Body of pancreas (tissue), 4 donors: ENCODE measurements around the gene UGT1A4. TPM values are rescaled to one million over a fixed set of nuclear protein-coding genes. Genes with fewer than 3 reads are reported as not detected.

ENCODE experiments used
- ATAC-seq: fragments of 150-250 bp; one replicate; pipeline ENCODE4 v1.9.1; 2016
- DNase-seq, 4 donors: peaks; one replicate each; pipeline ENCODE4 v3.0.0-alpha.2; 2019
- H3K27ac ChIP-seq, 4 donors: fragments of 200-600 bp; sonication (generic); 1 replicate in 3 of 4; 2 replicates in 1 of 4; pipeline versions ENCODE4 v1.5.1 to v1.6.1; 2016 to 2019; ENCODE audit warnings: mild to moderate bottlenecking in 1 of 4, mixed read lengths in 1 of 4, moderate library complexity in 1 of 4
- H3K27me3 ChIP-seq, 2 donors: fragments of 200-600 bp; sonication (generic); one replicate each; pipeline ENCODE4 v1.6.0; 2016; ENCODE audit warnings: mild to moderate bottlenecking in 1 of 2
- H3K36me3 ChIP-seq, 2 donors: fragments of 200-600 bp; sonication (generic); replicated peaks in 1 of 2; 2 replicates each; pipeline ENCODE4 v1.5.1; 2016; ENCODE audit warnings: low read depth in 2 of 2; ENCODE audit not compliant: insufficient read depth in 1 of 2
- H3K4me1 ChIP-seq: fragments of 200-600 bp; sonication (generic); one replicate; pipeline ENCODE4 v1.6.0; 2016
- H3K4me3 ChIP-seq, 2 donors: fragments of 200-600 bp; sonication (generic); 1 replicate in 1 of 2; 2 replicates in 1 of 2; pipeline ENCODE4 v1.5.1; 2016 to 2019
- H3K9me3 ChIP-seq, 3 donors: fragments of 200-600 bp; sonication (generic); 1 replicate in 2 of 3; 2 replicates in 1 of 3; pipeline ENCODE4 v1.5.1; 2016
- CTCF ChIP-seq, 7 experiments: fragments of 450-650 bp in 4 of 7; fragments of 200-600 bp in 3 of 7; sonication (generic) in 3 of 7; IDR thresholded peaks; one replicate each; pipeline ENCODE4 v1.5.1; 2016 to 2019; ENCODE audit warnings: antibody characterized with exemption in 7 of 7
- POLR2A ChIP-seq, 3 donors: fragments of 450-650 bp; IDR thresholded peaks; one replicate each; pipeline ENCODE4 v1.6.1; 2016; ENCODE audit warnings: antibody characterized with exemption in 3 of 3, mild to moderate bottlenecking in 2 of 3
- WGBS, 2 donors: methylation state at CpG; one replicate each; pipeline ENCODE4 v1.1.5; 2017; 5-methylcytosine and 5-hydroxymethylcytosine counted together
- intact Hi-C: fragments of 100-400 bp; cut with DNase I; formaldehyde crosslinking; loops from one replicate; pipeline ENCODE4 v1.15.1; 2023
- total RNA-seq, 2 donors: library from RNA; depleted of rRNA; stranded (reverse); fragments of >200 nt; gene quantifications; one replicate each; pipeline ENCODE4 v1.1.0, GENCODE V29; 2016

The UGT1A4 gene
- 1 to 10 TPM in 1 of 2 donors, not detected in 1; 3.3 TPM for total RNA-seq

- no peak within 1 kb of the TSS for H3K27ac ChIP-seq
- no peaks in the 10 kb centered on the region for H3K4me1 ChIP-seq
- TF ChIP-seq POLR2A (IDR thresholded peaks at IDR 0.05) (no peak), CTCF (IDR thresholded peaks at IDR 0.05) (no peak)
- no peaks in the 10 kb centered on the region for H3K9me3 ChIP-seq
- DNase-seq (no peak), ATAC-seq (no peak)
- intact Hi-C loops, result no loop called here
- H3K36me3 ChIP-seq, result no peaks in the 10 kb centered on the region
- 62 to 69% methylated on average over 4 to 7 of the region's 7 CpGs for WGBS, 2 donors
- H3K4me3 ChIP-seq, result no peak within 1 kb of the TSS
- no peaks in the 10 kb centered on the region for H3K27me3 ChIP-seq
Observed at GRCh38 chr2:233718552-233718951, at the start of gene UGT1A4. UGT1A4 (plus strand) TSS chr2:233718736; CDS start chr2:233718821, 85 bp downstream.

GRCh38 chr2:233671290-233672161, 47.0 kb upstream of the UGT1A4 start, which contains the start of gene UGT1A9:
UGT1A9 (plus strand) TSS chr2:233671898; CDS start chr2:233671935, 37 bp downstream.
- WGBS, 2 donors, result 67 to 82% methylated on average over 5 of the region's 5 CpGs
- intact Hi-C loops, result no loop called here
- no peaks in the 10 kb centered on the region for H3K4me1 ChIP-seq
- H3K27me3 ChIP-seq, result no peaks in the 10 kb centered on the region
- H3K27ac ChIP-seq, result no peak within 1 kb of the TSS
- no peaks in the 10 kb centered on the region for H3K36me3 ChIP-seq
- TF ChIP-seq POLR2A (IDR thresholded peaks at IDR 0.05) (no peak), CTCF (IDR thresholded peaks at IDR 0.05) (no peak)
- no peak for ATAC-seq
- no peaks in the 10 kb centered on the region for H3K9me3 ChIP-seq
- no peak within 1 kb of the TSS for H3K4me3 ChIP-seq
- DNase-seq, result no peak

GRCh38 chr2:233672886-233673285, 45.6 kb upstream of the UGT1A4 start:
- intact Hi-C loops, result no loop called here
- 68 to 90% methylated on average over 3 of the region's 3 CpGs for WGBS, 2 donors
- DNase-seq, result no peak
- H3K4me1 ChIP-seq, result no peaks in the 10 kb centered on the region
- no peak overlapping the region for H3K4me3 ChIP-seq
- TF ChIP-seq CTCF (IDR thresholded peaks at IDR 0.05) (no peak), POLR2A (IDR thresholded peaks at IDR 0.05) (no peak)
- no peaks in the 10 kb centered on the region for H3K27me3 ChIP-seq
- H3K27ac ChIP-seq, result no peak overlapping the region
- no peaks in the 10 kb centered on the region for H3K9me3 ChIP-seq
- no peaks in the 10 kb centered on the region for H3K36me3 ChIP-seq
- ATAC-seq, result no peak

- TF ChIP-seq POLR2A (IDR thresholded peaks at IDR 0.05) (no peak), CTCF (IDR thresholded peaks at IDR 0.05) (no peak)
- Histone ChIP-seq H3K27me3 (no peaks in the 10 kb centered on the region), H3K36me3 (no peaks in the 10 kb centered on the region), H3K4me3 (no peak overlapping the region), H3K27ac (no peak overlapping the region), H3K4me1 (no peaks in the 10 kb centered on the region), H3K9me3 (no peaks in the 10 kb centered on the region)
- ATAC-seq (no peak), DNase-seq (no peak)
- intact Hi-C loops, result no loop called here
Observed at GRCh38 chr2:233673896-233674295, 44.6 kb upstream of the UGT1A4 start.

GRCh38 chr2:233674314-233674713, 44.2 kb upstream of the UGT1A4 start:
- Histone ChIP-seq H3K36me3 (no peaks in the 10 kb centered on the region), H3K9me3 (no peaks in the 10 kb centered on the region), H3K4me3 (no peak overlapping the region), H3K4me1 (no peaks in the 10 kb centered on the region), H3K27ac (no peak overlapping the region), H3K27me3 (no peaks in the 10 kb centered on the region)
- ATAC-seq, result no peak
- 47 to 62% methylated on average over 1 of the region's 1 CpG for WGBS, 2 donors
- TF ChIP-seq CTCF (IDR thresholded peaks at IDR 0.05), result no peak
- no peak for TF ChIP-seq POLR2A (IDR thresholded peaks at IDR 0.05)
- intact Hi-C loops, result no loop called here
- no peak for DNase-seq
